Inferior parietal cortex (tissue), 1 donor: ENCODE results near the gene CYSTM1.
"Not testable (repeated sequence)": the region's sequence is repeated elsewhere in the genome, so short reads cannot be mapped to it uniquely, and the experiment has no call there.

Source experiments
- DNase-seq: peaks from one replicate; pipeline ENCODE4 v3.0.0-alpha.2; 2016; ENCODE audit errors: extremely low spot score

The CYSTM1 gene

GRCh38 chr5:140178086-140178410, 3.1 kb downstream of the CYSTM1 start:
- DNase-seq: no peak

- no peak for DNase-seq
Measured at GRCh38 chr5:140178482-140179116, 3.6 kb downstream of the CYSTM1 start.

- no peak for DNase-seq
Measured at GRCh38 chr5:140181002-140181483, 6.1 kb downstream of the CYSTM1 start.

GRCh38 chr5:140181525-140181924, 6.5 kb downstream of the CYSTM1 start:
- no peak for DNase-seq

GRCh38 chr5:140182075-140182711, 7.2 kb downstream of the CYSTM1 start:
- DNase-seq: no peak

- no peak for DNase-seq
Measured at GRCh38 chr5:140182803-140183367, 7.9 kb downstream of the CYSTM1 start.

- no peak for DNase-seq
Measured at GRCh38 chr5:140185409-140185808, 10.4 kb downstream of the CYSTM1 start.

- no peak for DNase-seq
Measured at GRCh38 chr5:140186267-140186671, 11.3 kb downstream of the CYSTM1 start.

GRCh38 chr5:140189253-140189652, 14.3 kb downstream of the CYSTM1 start:
- DNase-seq: no peak

- peak; percentile 34 for DNase-seq
Measured at GRCh38 chr5:140189977-140190871, 15.2 kb downstream of the CYSTM1 start.

GRCh38 chr5:140190872-140191218, 15.9 kb downstream of the CYSTM1 start:
- DNase-seq: peak; percentile 39

GRCh38 chr5:140192715-140193430, 17.9 kb downstream of the CYSTM1 start:
- no peak for DNase-seq

GRCh38 chr5:140194662-140195061, 19.7 kb downstream of the CYSTM1 start:
- no peak for DNase-seq

- no peak for DNase-seq
Measured at GRCh38 chr5:140196115-140196814, 21.3 kb downstream of the CYSTM1 start.

- DNase-seq: no peak
Measured at GRCh38 chr5:140197023-140197422, 22.0 kb downstream of the CYSTM1 start.

- not testable (repeated sequence) for DNase-seq
Measured at GRCh38 chr5:140198915-140199314, 23.9 kb downstream of the CYSTM1 start.

- DNase-seq: no peak
Measured at GRCh38 chr5:140202078-140202477, 27.1 kb downstream of the CYSTM1 start.

- DNase-seq: no peak
Measured at GRCh38 chr5:140202610-140203009, 27.6 kb downstream of the CYSTM1 start.

- DNase-seq: no peak
Measured at GRCh38 chr5:140205216-140205615, 30.2 kb downstream of the CYSTM1 start.

- DNase-seq: no peak
Measured at GRCh38 chr5:140205952-140206351, 31.0 kb downstream of the CYSTM1 start.
